Measurements from ENCODE around the gene TBX1.

DNA sequence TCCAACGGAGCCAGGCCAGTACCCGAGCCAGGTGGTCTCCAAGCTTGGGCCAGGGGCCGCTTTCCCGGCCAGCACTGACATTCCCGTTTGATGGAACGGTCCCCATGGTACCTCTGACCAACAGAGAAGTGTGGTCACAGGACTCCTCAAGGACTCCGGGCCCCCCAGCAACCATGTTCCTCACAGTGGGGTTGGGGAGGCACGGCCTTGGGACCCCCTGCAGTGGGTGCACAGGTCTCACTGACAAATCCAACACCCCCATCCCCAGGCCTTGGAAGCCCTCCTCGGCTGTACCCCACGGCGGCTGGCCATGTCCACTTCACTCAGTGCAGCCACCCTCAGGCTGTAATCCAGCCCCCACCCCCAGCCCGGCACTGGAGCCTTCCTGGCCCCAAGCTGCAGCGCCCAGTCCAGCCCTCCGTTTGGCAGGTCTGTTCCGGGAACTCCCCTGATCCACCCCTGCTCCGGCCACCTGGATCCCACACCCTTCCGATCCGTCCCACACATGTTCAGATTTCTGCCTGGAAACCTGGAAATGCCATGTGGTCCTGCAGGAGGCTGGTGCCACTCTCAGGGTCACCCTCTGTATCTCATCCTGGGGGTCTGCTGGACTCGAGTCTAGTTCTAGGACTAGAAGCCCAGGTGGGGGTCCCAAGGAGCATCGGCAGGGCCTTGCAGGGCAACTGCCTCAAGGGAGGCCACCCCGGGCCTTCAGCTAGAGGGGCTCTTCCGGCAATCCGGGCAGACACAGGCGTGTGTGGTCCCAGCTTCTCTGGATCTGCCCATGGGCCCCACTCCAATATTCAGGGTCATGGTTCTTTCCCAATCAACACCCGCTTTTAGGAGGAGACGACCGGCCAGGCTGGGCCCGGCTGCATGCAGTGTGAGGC lies 26.6 kb downstream of the TBX1 start:
- TF ChIP-seq, protein P1, sequence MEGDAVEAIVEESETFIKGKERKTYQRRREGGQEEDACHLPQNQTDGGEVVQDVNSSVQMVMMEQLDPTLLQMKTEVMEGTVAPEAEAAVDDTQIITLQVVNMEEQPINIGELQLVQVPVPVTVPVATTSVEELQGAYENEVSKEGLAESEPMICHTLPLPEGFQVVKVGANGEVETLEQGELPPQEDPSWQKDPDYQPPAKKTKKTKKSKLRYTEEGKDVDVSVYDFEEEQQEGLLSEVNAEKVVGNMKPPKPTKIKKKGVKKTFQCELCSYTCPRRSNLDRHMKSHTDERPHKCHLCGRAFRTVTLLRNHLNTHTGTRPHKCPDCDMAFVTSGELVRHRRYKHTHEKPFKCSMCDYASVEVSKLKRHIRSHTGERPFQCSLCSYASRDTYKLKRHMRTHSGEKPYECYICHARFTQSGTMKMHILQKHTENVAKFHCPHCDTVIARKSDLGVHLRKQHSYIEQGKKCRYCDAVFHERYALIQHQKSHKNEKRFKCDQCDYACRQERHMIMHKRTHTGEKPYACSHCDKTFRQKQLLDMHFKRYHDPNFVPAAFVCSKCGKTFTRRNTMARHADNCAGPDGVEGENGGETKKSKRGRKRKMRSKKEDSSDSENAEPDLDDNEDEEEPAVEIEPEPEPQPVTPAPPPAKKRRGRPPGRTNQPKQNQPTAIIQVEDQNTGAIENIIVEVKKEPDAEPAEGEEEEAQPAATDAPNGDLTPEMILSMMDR (IDR thresholded peaks at IDR 0.05; ENCODE audit: insufficient read depth, low read length): no peak
- no peak for TF ChIP-seq GABPA (IDR thresholded peaks at IDR 0.05; ENCODE audit: low read depth)
- TF ChIP-seq, protein P2, sequence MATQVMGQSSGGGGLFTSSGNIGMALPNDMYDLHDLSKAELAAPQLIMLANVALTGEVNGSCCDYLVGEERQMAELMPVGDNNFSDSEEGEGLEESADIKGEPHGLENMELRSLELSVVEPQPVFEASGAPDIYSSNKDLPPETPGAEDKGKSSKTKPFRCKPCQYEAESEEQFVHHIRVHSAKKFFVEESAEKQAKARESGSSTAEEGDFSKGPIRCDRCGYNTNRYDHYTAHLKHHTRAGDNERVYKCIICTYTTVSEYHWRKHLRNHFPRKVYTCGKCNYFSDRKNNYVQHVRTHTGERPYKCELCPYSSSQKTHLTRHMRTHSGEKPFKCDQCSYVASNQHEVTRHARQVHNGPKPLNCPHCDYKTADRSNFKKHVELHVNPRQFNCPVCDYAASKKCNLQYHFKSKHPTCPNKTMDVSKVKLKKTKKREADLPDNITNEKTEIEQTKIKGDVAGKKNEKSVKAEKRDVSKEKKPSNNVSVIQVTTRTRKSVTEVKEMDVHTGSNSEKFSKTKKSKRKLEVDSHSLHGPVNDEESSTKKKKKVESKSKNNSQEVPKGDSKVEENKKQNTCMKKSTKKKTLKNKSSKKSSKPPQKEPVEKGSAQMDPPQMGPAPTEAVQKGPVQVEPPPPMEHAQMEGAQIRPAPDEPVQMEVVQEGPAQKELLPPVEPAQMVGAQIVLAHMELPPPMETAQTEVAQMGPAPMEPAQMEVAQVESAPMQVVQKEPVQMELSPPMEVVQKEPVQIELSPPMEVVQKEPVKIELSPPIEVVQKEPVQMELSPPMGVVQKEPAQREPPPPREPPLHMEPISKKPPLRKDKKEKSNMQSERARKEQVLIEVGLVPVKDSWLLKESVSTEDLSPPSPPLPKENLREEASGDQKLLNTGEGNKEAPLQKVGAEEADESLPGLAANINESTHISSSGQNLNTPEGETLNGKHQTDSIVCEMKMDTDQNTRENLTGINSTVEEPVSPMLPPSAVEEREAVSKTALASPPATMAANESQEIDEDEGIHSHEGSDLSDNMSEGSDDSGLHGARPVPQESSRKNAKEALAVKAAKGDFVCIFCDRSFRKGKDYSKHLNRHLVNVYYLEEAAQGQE (IDR thresholded peaks at IDR 0.05; ENCODE audit: insufficient replicate concordance, low read depth): no peak

All from HL-60 (cell line).